Stimulated activated CD4-positive, alpha-beta T cell treated with anti-CD3 and anti-CD28 coated beads, Interleukin-12 subunit alpha, Interleukin-12 subunit beta, amount 100 ng/mL, for 24 hours (primary cell): ENCODE results near the gene ELN.
"Not testable (repeated sequence)": the region's sequence is repeated elsewhere in the genome, so short reads cannot be mapped to it uniquely, and the experiment has no call there.

Experiments
- DNase-seq, 2 experiments: peaks; one replicate each; pipeline ENCODE4 v3.0.0-alpha.2; 2020; ENCODE audit warnings: low read depth in 2 of 2

ELN gene

GRCh38 chr7:74000489-74001149 is 27.4 kb upstream of the ELN start:
- DNase-seq, result no peak

- no peak for DNase-seq
Measured at GRCh38 chr7:74001150-74001494, 26.9 kb upstream of the ELN start.

- no peak for DNase-seq
Measured at GRCh38 chr7:74002474-74003017, 25.4 kb upstream of the ELN start.

- no peak for DNase-seq
Measured at GRCh38 chr7:74003621-74004020, 24.4 kb upstream of the ELN start.

- no peak for DNase-seq
Measured at GRCh38 chr7:74006032-74006431, 21.9 kb upstream of the ELN start.

- DNase-seq, result no peak
Measured at GRCh38 chr7:74006451-74007241, 21.3 kb upstream of the ELN start.

DNA sequence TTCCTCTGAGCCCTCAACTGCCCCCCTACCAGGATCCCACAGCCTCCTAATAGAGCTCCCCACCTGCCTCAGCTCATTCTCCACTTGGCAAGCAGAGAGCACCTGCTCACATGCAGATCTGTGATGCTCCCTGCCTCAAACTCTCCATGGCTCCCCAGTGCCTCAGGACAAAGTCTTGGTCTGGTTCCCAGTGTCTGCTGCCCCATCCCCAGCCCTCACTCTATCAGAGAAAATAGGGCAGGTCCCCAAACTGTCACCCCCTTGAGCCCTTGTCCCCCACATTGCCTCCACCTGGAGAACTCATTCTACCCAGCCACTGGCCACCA is 20.8 kb upstream of the ELN start:
- DNase-seq, result no peak

DNA sequence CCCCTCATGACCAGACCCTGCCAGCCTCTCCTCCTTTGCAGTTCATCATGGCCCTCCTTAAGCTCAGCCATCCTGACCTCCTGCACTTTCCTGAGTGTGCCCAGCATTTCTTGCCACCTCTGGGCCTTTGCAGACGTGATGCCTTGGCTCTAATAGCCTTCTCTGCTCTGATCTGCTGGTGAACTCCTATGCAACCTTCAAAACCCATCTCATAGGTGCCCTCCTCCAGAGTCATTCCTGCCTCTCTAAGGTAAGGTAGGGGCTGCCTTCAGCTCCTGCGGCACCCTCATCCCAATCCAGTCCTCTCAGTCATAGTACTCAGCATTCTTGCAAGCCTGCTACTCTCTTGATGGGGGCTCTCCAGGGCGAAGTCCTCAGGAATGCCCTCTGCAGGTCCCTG is 19.3 kb upstream of the ELN start:
- no peak for DNase-seq

- DNase-seq, result no peak
Measured at GRCh38 chr7:74009719-74010118, 18.3 kb upstream of the ELN start.

DNA sequence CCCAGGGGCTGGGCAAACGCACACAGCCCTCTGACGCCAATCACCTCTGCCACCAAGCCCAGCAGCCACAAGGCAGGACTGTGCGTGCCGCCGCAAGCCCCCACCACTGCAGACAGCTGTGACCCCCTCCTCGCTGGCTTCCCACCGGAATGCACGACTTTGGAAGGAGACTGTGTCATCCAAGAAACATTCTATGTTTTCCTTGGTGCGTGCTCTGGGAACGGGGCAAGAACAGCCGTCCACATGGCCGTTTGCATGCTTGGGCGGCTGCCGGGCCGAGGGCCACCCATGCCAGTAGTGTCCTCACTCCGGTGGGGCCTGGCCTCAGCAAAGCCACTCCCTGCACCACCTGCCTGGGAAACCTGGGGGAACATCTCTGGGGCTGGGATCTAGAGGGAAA is 17.6 kb upstream of the ELN start:
- no peak for DNase-seq

DNA sequence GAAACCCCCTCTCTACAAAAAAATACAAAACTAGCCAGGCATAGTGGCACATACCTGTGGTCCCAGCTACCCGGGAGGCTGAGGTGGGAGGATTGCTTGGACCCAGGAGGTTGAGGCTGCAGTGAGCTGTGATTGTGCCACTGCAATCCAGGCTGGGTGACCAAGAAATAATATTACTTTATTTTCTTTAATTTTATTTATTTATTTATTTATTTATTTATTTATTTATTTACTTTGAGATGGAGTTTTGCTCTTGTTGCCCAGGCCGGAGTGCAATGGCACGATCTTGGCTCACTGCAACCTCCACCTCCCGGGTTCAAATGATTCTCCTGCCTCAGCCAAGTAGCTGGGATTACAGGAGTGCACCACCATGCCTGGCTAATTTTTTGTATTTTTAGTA is 16.6 kb upstream of the ELN start:
- not testable (repeated sequence) for DNase-seq

GRCh38 chr7:74012842-74013249 is 15.1 kb upstream of the ELN start:
- no peak for DNase-seq

DNA sequence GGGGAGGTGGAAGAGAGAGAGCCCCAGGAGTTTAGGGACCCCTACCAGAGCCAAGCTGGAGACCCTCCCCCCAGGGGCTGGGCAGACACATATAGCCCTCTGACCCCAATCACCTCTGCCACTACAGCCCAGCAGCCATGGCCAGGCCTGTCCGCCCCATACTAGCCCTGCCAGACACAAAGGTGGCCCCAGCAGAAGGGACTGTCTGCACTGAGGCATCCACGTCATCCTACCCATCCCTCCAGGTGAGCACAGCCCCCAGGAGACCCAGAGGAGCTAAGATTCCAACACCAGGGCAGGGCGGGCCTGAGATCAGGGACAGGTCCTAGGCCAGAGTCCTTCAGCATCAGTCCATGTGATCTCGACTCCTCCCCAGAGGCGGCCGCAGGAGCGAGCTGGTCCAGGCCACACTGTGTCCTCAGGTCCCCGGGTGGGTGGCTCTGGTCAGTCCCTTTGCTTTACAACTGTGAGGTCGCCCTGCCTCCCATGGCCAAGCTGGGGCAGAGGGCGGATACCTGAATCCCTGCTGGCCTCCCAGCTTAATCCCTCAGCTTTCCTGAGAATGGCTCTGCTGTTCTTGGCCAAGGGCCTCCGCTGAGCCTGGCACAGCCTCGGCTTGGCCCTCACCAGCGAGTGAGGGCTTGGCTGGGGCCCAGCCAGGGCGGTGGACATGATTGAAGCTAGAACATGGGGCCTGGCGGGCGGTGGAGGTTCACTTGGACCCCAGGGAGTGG is 14.3 kb upstream of the ELN start:
- no peak for DNase-seq

GRCh38 chr7:74014931-74015330 is 13.0 kb upstream of the ELN start:
- no peak for DNase-seq

DNA sequence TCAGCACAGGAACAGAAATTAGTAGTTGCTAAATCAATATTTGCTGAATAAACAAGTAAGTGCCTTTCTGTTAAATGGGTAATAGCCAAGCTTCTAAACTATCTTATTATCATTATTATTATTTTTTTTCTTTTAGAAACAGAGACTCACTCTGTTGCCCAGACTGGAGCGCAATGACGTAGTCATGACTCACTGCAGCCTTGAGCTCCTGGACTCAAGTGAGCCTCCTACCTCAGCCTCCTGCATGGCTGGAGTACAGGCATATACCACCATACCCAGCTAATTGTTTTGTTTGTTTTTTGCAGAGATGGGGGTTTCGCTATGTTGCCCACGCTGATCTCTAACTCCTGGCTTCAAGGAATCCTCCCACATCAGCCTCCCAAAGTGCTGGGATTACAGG is 12.3 kb upstream of the ELN start:
- no peak for DNase-seq

- no peak for DNase-seq
Measured at GRCh38 chr7:74017125-74017524, 10.8 kb upstream of the ELN start.

- no peak for DNase-seq
Measured at GRCh38 chr7:74018246-74018895, 9.6 kb upstream of the ELN start.

GRCh38 chr7:74019149-74019548 is 8.8 kb upstream of the ELN start:
- DNase-seq, result no peak

- no peak for DNase-seq
Measured at GRCh38 chr7:74020390-74020789, 7.6 kb upstream of the ELN start.

DNA sequence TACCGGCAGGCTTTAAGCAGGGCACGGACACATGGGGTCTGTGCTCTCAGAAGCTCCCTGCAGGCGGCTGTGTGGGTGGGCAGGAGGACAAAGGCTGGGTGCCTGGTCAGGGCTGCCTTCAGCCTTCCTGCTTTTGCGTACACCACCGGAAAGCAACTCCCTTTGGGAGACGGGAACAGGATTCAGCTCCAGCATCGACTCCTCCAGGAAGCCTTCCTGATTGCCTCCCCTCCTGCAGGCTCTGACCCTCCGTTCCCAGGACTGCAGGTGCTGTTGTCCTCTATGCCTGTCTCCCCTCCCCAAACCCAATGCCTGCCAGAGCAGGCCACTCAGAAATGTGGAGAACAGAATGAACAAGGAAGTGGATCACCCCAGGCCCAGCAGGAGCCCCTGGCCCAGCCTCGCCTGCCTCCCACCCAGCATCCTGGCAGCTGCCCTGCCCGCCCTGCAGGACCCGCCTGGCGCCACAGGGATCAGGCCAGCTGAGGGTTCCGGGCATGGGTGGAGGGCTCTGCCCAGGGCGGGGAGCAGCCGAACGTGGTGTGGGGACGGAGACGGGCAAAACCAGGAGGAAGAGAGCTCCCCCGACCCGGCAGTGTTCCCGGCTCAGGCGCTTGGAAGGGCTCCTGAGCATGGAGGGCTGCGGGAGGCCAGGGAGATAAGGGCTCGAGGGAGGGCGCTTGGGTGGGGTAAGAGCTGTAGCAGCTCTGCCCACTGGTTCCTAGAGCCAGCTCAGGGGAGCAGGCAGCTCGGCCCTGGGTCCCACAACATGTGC is 6.2 kb upstream of the ELN start:
- no peak for DNase-seq

- no peak for DNase-seq
Measured at GRCh38 chr7:74022507-74022906, 5.5 kb upstream of the ELN start.
